ENCODE measurements around the gene DENND6B.
"Not testable (repeated sequence)": the region's sequence is repeated elsewhere in the genome, so short reads cannot be mapped to it uniquely, and the experiment has no call there.

Gene DENND6B, protein sequence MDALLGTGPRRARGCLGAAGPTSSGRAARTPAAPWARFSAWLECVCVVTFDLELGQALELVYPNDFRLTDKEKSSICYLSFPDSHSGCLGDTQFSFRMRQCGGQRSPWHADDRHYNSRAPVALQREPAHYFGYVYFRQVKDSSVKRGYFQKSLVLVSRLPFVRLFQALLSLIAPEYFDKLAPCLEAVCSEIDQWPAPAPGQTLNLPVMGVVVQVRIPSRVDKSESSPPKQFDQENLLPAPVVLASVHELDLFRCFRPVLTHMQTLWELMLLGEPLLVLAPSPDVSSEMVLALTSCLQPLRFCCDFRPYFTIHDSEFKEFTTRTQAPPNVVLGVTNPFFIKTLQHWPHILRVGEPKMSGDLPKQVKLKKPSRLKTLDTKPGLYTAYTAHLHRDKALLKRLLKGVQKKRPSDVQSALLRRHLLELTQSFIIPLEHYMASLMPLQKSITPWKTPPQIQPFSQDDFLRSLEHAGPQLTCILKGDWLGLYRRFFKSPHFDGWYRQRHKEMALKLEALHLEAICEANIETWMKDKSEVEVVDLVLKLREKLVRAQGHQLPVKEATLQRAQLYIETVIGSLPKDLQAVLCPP

DNA sequence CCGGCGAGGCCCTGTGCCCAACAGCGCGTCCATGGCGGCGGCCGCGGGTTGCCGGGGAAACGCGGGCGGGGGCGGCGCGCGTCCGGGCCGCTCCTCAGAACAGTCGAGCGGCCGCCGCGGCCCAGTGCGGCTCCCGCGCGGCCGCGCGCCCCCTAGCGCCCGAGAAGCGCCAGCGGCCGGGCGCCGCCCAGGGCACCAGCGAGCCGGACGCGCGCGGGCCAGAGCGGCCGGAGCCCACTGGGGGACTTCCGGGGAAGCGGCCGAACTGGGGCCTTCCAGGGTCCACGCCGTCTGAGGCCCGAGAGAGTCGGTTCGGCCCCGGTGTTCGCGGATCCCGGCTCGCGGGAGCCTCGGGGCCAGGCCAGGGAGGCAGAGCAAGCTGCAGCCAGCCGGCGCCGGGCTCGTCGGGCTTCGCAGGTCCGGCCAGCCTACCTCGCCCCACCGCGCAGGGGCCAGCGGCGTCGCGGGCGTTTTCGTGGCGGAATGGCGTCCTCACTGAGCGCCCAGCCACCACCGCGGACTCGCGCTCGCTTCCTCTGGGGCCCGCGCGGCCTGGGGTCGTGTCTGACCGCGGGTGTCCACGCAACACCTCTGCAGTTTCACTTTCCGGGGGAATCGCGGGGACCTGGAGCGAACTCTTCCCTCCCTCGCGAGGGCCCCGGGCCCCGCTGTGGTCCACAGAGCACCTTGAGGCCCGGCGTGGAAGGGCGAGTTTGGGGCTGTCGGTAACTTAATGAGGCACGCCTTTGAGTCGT, at the start of gene DENND6B:
Gene DENND6B (minus strand): TSS at position 57 of the 755 bp plus-strand sequence. CDS start 24 bp downstream, at position 33.
- Mint-ChIP-seq H3K27ac (peak within 1 kb of the TSS; percentile 65), H3K4me1 (peaks cover 28% of the 10 kb centered on the region), H3K27me3 (peaks cover 16% of the 10 kb centered on the region), H3K9me3 (no peaks in the 10 kb centered on the region), H3K36me3 (ENCODE audit: low read depth) (no peaks in the 10 kb centered on the region), H3K4me3 (peak within 1 kb of the TSS; percentile 76)
- DNase-seq (peak; percentile 77), ATAC-seq (peak; percentile 91)

DNA sequence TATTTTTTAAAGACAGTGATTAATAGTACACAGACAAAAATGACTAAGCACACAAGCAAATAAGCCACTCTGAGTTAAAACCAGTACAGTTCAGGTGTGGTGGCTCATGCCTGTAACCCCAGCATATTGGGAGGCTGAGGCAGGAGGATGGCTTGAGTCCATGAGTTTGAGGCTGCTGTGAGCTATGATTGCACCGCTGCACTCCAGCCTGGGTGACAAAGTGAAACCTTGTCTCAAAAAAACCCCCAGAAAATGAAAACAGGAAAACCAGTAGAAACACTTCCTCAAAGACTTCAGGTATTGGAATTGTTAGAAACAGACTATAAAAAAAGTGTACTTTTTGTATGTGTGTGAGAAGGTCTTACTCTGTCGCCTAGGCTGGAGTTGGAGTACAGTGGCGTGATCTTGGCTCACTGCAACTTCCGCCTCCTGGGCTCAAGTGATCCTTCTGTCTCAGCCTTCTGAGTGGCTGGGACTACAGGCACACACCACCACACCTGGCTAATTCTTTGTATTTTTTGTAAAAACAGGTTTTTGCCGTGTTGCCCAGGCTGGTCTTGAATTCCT, 49.4 kb upstream of the DENND6B start:
- Mint-ChIP-seq H3K36me3 (ENCODE audit: low read depth) (peaks cover 29% of the 10 kb centered on the region), H3K4me3 (no peak overlapping the region), H3K27me3 (no peaks in the 10 kb centered on the region), H3K27ac (peak overlapping the region; percentile 46), H3K9me3 (no peaks in the 10 kb centered on the region), H3K4me1 (peaks cover 13% of the 10 kb centered on the region)
- DNase-seq (no peak), ATAC-seq (no peak)

DNA sequence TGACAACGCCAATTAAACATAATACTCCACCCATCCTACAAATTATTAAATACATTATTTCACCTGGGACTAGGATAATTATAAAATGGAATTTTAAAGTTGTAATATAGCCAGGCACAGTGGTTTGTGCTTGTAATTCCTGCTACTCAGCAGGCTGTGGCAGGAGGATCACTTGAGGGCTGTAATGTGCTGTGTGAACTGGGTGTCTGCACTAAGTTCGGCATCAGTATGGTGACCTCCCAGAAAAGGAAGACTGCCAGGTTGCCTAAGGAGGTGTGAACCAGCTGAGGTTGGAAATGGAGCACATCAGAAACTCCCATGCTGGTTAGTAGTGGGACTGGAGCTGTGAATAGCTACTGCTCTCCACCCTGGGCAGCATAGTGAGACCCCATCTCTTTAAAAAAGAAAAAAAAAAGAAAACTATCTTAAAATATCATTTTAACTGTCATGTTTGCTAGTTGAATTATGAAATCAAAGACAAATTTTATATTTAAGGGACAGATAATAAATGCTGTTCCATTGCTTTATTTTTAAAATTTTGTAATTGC, 44.4 kb upstream of the DENND6B start:
- Mint-ChIP-seq H3K36me3 (ENCODE audit: low read depth) (peaks cover 23% of the 10 kb centered on the region), H3K4me1 (peaks cover 15% of the 10 kb centered on the region), H3K4me3 (no peak overlapping the region), H3K27me3 (no peaks in the 10 kb centered on the region), H3K27ac (no peak overlapping the region), H3K9me3 (no peaks in the 10 kb centered on the region)
- no peak for ATAC-seq
- DNase-seq = no peak

DNA sequence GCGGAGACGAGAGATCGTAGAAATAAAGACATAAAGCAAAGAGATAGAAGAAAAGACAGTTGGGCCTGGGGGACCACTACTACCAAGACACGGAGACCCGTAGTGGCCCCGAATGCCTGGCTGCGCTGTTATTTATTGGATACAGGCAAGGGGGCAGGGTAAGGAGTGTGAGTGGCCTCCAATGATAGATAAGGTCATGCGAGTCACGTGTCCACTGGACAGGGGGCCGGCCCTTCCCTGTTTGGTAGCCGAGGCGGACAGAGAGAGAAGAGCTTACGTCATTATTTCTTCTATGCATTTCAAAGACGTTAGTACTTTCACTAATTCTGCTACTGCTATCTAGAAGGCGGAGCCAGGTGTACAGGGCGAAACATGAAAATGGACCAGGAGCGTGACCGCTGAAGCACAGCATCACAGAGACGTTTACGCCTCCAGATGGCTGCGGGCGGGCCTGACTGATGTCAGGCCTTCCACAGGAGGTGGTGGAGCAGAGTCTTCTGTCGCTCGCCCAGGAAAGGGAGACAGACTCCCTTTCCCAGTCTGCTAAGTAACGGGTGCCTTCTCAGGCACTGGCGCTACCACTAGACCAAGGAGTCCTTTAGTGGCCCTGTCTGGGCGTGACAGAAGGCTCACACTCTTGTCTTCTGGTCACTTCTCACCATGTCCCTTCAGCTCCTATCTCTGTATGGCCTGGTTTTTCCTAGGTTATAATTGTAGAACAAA, 41.1 kb upstream of the DENND6B start:
- Mint-ChIP-seq H3K27ac (no peak overlapping the region), H3K27me3 (no peaks in the 10 kb centered on the region), H3K4me3 (no peak overlapping the region), H3K9me3 (no peaks in the 10 kb centered on the region), H3K4me1 (peaks cover 16% of the 10 kb centered on the region), H3K36me3 (ENCODE audit: low read depth) (peaks cover 15% of the 10 kb centered on the region)
- ATAC-seq (no peak), DNase-seq (no peak)

DNA sequence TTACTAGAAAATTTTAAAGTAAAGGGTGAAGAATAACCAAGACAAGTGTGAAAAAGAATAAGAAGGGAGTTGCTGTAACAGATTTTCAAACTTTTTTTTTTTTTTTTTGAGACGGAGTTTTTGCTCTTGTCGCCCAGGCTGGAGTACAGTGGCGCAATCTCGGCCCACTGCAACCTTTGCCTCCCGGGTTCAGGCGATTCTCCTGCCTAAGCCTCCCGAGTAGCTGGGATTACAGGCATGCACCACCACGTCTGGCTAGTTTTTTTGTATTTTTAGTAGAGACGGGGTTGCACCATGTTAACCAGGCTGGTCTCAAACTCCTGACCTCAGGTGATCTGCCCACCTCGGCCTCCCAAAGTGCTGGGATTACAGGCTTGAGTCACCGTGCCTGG, 37.0 kb upstream of the DENND6B start:
- H3K4me3 Mint-ChIP-seq = not testable (repeated sequence)

DNA sequence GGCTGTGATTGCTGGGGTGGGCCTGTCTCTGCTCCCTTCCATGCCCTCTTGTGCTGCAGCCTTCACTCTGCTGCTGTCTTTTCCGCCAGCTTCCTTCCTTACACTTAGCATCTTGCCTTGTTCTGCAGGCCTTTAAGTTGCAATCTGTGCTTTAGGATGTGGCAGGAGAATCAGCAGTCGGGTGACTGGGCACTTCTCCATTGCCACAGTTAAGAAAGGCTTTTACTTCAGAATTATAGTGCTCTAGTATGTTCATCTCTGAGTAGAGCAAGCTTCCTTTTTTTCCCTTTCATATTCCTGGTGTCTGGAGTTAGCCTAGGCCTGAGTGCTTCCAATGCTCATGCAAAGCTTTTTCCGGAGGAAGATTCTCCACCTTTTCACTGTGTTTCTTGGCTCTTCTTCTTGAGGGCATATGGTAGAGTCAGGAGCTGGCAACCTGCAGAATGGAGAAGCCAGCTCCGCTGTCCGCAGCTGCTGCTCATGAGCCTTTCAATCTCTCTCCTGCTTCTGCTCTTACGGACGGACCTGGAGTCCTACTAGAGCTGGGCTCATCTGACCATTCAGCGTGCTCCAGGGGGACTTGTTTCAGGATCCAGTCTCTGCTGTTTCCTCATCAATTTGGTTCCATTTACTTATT, 36.5 kb upstream of the DENND6B start:
- Mint-ChIP-seq H3K4me1 (peaks cover 52% of the 10 kb centered on the region), H3K27ac (no peak overlapping the region), H3K27me3 (no peaks in the 10 kb centered on the region), H3K9me3 (no peaks in the 10 kb centered on the region), H3K4me3 (no peak overlapping the region), H3K36me3 (ENCODE audit: low read depth) (peaks cover 22% of the 10 kb centered on the region)
- DNase-seq (no peak), ATAC-seq (no peak)

More for the DNA sequence above, 37.0 kb upstream of the DENND6B start:
- Mint-ChIP-seq H3K36me3 (ENCODE audit: low read depth) (peaks cover 22% of the 10 kb centered on the region), H3K4me1 (peaks cover 52% of the 10 kb centered on the region)
- not testable (repeated sequence) for H3K9me3 Mint-ChIP-seq, H3K27ac Mint-ChIP-seq, DNase-seq, H3K27me3 Mint-ChIP-seq, ATAC-seq

DNA sequence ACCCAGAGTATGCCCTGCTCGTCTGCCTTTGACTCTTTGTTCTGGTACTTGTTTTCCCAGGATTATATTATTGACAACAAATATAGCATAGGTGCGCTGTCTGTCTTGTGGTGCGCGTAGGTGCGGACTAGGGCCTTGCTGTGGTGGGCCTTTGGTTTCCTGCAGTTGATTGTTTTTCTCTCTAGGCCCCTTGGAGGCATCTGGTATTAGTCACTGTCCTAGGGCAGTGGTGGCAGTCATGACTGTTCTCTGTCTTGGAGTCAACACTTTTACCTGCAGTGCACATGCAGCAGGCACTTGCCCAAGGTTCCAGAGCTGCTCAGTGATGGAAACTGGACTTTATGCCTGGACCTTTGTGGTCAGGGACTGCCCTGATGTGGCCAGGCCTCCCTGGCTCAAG, 34.9 kb upstream of the DENND6B start:
- no peak overlapping the region for H3K4me3 Mint-ChIP-seq
- ATAC-seq (peak; percentile 95), DNase-seq (peak; percentile 19)
- peaks cover 22% of the 10 kb centered on the region for H3K36me3 Mint-ChIP-seq (ENCODE audit: low read depth)
- no peaks in the 10 kb centered on the region for H3K9me3 Mint-ChIP-seq
- H3K27me3 Mint-ChIP-seq = no peaks in the 10 kb centered on the region
- peak overlapping the region; percentile 64 for H3K27ac Mint-ChIP-seq
- H3K4me1 Mint-ChIP-seq = peaks cover 60% of the 10 kb centered on the region

DNA sequence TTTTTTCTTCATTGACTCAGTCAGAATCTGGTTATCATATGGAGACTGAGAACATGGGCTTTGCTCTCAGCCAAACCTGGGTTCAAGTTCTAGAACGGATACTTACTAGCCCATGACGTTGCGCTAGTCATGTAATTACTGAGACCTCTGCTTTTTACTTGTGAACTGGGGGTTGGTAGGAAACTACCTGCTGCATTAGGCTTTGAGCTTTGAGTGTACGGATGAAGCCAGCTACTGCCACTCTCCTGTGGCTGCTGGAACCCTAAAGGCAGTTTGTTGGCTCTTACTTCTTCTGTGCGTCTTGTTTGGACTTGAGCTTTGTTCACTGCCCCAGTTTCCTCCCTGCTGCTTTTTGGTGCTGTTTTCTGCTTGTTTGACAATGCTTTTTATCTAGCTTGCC, 34.4 kb upstream of the DENND6B start:
- H3K4me3 Mint-ChIP-seq = no peak overlapping the region
- H3K27ac Mint-ChIP-seq = peak overlapping the region; percentile 64
- ATAC-seq (peak; percentile 61), DNase-seq (no peak)
- H3K36me3 Mint-ChIP-seq (ENCODE audit: low read depth) = peaks cover 22% of the 10 kb centered on the region
- H3K4me1 Mint-ChIP-seq = peaks cover 60% of the 10 kb centered on the region
- no peaks in the 10 kb centered on the region for H3K27me3 Mint-ChIP-seq
- H3K9me3 Mint-ChIP-seq = no peaks in the 10 kb centered on the region

DNA sequence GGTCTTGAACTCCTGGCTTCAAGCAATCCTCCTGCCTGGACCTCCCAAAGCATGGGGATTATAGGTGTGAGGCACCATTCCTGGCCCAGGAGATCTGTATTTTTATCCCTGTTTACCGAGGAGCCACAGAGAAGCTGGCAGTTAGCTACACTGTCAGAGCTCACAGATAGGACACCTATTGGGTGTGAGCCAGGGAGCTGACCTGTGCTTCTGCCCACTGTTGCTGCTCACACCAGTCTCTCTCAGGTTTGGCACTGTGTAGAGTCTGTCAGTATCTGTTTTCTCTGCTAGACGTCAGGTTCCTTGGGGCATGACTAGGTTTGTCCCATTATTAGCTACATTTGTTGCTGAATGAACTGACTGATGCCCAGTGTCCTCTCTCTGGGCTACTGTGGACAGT, 33.8 kb upstream of the DENND6B start:
- H3K9me3 Mint-ChIP-seq = no peaks in the 10 kb centered on the region
- H3K27ac Mint-ChIP-seq = peak overlapping the region; percentile 64
- H3K36me3 Mint-ChIP-seq (ENCODE audit: low read depth) = peaks cover 22% of the 10 kb centered on the region
- H3K27me3 Mint-ChIP-seq = no peaks in the 10 kb centered on the region
- DNase-seq (no peak), ATAC-seq (no peak)
- no peak overlapping the region for H3K4me3 Mint-ChIP-seq
- H3K4me1 Mint-ChIP-seq = peaks cover 57% of the 10 kb centered on the region

DNA sequence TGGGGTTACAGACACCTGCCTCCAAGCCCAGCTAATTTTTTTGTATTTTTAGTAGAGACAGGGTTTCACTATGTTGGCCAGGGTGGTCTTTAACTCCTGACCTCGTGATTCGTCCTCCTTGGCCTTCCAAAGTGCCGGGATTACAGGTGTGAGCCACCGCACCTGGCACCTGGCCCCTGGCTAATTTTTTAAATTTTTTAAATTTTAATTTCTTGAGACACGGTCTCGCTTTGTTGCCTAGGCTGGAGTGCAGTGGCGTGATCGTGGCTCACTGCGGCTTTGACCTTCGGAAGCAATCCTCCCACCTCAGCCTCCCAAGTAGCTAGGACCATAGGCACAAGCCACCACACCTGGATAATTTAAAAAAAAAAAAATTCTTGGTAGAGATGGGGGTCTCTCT, 30.9 kb upstream of the DENND6B start:
- Mint-ChIP-seq H3K4me1 (peaks cover 46% of the 10 kb centered on the region), H3K27ac (no peak overlapping the region), H3K9me3 (no peaks in the 10 kb centered on the region), H3K4me3 (no peak overlapping the region), H3K27me3 (no peaks in the 10 kb centered on the region), H3K36me3 (ENCODE audit: low read depth) (peaks cover 24% of the 10 kb centered on the region)
- no peak for ATAC-seq
- no peak for DNase-seq

DNA sequence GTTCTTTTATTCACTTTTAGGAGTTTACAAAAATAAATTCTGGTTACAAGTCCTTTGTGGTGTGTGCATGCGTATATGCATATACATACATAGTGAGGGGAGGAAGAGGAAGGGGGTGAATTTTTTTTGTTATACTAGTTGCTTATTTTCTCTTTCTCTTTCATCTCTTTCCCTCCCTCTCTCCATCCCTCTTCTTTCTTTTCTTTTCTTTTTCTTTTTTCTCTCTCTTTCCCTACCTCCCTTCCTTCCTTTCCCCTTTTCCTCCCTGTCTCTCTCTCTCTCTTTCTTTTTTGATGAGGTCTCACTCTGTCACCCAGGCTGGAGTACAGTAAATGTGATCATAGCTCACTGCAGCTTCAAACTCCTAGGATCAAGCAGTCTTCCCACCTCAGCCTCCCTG, 30.4 kb upstream of the DENND6B start:
- DNase-seq (no peak), ATAC-seq (no peak)
- Mint-ChIP-seq H3K27ac (no peak overlapping the region), H3K36me3 (ENCODE audit: low read depth) (peaks cover 24% of the 10 kb centered on the region), H3K9me3 (no peaks in the 10 kb centered on the region), H3K27me3 (no peaks in the 10 kb centered on the region), H3K4me1 (peaks cover 41% of the 10 kb centered on the region), H3K4me3 (no peak overlapping the region)

DNA sequence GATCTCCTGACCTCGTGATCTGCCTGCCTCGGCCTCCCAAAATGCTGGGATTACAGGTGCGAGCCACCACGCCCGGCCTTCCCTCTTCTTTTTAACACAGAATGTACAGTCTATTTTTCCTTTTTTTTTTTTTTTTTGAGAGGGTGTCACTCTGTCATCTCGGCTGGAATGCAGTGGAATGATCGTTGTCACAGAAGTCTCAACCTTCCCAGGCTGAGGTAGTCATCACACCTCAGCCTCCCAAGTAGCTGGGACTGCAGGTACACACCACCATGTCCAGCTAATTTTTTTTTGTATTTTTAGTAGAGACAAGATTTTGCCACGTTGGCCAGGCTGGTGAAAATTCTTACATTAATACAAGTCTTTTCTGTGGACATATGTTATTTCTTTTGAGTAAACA, 29.4 kb upstream of the DENND6B start:
- no peaks in the 10 kb centered on the region for H3K27me3 Mint-ChIP-seq
- H3K36me3 Mint-ChIP-seq (ENCODE audit: low read depth) = peaks cover 24% of the 10 kb centered on the region
- H3K9me3 Mint-ChIP-seq = no peaks in the 10 kb centered on the region
- DNase-seq = no peak
- no peak for ATAC-seq
- no peak overlapping the region for H3K4me3 Mint-ChIP-seq
- H3K4me1 Mint-ChIP-seq = peaks cover 30% of the 10 kb centered on the region
- no peak overlapping the region for H3K27ac Mint-ChIP-seq

DNA sequence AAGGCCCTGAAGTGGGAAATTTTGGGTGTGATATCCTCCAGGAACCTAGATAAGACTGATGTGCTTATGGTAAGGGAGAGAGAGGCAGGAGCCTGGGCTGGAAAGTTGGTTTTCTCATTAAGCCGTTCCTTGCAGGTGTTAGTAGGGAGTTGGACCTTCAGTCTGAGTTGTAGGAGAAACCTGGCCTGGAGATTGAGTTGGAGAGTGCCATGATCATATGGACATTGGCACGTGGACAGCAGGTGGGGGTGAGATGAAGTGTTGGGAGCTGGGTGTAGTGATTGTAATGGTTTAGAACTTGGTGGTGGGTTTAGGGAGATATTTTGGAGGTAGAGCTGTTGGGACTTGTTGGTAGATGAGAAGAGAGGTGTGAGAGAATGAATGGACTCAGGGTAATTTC, 21.2 kb upstream of the DENND6B start:
- Mint-ChIP-seq H3K4me3 (no peak overlapping the region), H3K4me1 (peaks cover 3% of the 10 kb centered on the region), H3K36me3 (ENCODE audit: low read depth) (peaks cover 3% of the 10 kb centered on the region), H3K9me3 (no peaks in the 10 kb centered on the region), H3K27ac (no peak overlapping the region), H3K27me3 (no peaks in the 10 kb centered on the region)
- ATAC-seq (no peak), DNase-seq (no peak)
